ENCODE measurements around the gene TEAD1.

The TEAD1 gene

GRCh38 chr11:12909879-12910278, 235.7 kb downstream of the TEAD1 start:
- no peak for DNase-seq

GRCh38 chr11:12914400-12914912, 240.2 kb downstream of the TEAD1 start:
- DNase-seq = peak; percentile 50

DNA sequence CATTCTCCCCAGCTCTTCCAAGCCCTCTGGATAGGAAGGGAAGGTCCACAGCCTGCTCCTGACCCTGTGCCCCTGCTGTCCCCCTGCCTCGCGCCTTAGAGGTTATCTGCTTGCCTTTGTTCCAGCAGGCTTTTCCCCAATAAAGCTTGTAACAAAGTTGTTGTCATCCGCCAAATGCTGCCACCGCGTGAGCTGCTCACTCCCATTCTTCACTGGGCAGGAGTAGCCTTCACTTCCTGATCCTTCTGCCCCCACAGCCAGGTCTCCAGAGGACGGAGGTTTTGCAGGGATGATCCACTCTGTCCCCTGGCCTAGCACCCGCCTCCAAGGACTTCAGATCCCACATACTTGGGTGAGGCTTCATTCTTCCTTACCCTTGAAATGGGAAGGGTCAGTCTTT, 240.9 kb downstream of the TEAD1 start:
- no peak for DNase-seq

DNA sequence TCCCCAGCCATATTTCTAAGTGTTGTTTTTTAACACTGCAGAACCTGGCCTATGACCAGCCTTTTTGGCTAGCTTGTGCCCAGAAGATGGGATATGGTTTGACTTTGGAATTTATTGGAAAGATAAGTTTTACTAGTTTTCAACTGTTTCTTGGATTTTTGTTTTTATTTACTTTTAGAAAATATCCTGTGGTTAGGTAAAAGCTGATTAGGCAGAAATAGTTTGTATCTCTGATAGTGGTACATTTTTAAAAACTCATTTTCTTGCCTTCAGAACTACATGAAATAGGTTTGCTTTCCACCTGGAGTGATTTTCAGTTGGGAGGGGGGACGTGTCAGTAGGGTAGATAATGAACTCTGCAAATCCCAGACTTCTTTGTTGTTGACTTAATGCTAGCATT, 243.6 kb downstream of the TEAD1 start:
- no peak for DNase-seq

DNA sequence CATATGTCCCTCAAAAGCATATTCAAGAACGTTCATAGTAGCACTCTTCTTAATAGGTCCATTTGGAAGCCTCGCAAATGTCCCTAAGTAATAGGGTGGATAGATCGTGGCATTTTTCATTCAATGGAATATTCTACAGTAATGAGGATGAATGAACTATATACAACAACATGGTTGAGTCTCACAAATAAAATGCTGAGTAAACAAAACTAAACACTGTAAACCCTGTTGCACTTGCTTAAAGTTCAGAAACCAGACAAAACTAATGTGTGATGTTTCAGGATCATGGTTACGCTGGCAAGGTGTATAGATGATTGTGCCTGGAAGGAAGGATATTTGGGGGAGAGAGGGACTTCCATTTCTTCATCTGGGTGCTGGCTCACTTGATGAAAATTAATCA, 244.4 kb downstream of the TEAD1 start:
- DNase-seq = no peak

DNA sequence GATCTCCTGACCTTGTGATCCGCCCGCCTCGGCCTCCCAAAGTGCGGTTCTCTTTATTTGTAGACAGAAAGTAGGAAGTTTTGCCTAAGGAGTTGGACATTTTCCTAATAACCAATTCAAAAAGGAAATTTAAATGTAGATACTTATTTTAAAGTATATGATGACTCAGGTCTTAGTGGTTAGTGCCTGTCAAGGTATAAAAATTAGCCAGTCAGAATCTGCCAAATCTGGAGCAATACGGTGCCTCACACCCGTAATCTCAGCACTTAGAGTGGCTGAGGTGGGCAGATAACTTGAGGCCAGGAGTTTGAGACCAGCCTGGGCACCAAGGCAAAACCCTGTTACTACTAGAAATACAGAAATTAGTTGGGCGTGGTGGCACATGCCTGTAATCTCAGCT, 248.2 kb downstream of the TEAD1 start:
- no peak for DNase-seq

DNA sequence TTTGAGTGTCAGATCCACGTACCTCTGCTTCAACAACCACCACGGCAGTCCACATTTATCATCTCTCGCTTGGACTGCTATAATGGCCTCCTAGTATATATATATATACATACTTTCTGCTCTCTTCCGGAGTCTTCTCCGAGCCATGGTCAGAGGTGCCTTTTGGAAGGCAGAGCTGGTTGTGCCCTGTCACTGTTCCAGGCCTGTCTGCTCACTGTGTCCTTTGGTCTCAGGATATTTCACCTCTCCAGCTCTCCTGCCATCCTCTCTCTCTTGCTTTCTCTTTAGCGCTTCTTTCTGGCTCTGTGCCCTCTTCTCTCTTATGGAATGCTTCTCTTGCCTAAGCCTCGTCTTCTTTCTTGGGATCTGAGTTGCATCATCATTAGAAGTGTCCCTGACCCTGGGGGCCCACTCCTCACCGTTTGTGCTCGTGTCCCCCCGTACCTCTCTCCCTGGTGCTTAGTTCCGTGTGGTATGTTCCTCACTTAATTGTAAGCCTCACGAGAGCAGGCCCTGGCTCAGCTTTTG, 248.8 kb downstream of the TEAD1 start:
- DNase-seq = no peak

GRCh38 chr11:12924650-12925049, 250.4 kb downstream of the TEAD1 start:
- no peak for DNase-seq

- DNase-seq = no peak
Observed at GRCh38 chr11:12925520-12925919, 251.3 kb downstream of the TEAD1 start.

DNA sequence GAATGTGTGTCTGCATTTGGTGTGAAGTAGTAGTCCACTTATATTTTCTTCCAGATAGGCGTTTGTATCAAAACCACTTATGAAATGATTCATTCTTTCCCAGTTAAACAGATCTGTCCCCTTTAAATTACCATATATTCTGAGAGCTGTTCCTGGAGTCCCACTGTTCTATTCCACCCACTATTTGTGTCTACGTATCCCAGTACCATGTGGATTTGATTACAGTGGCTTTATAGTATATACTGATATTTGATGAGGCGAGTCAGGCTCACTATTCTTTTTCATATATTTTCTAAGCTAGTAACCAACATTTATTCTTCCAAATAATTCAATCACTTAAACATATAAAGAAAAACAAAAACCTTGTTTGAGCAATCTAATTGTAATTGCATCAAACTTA, 253.0 kb downstream of the TEAD1 start:
- no peak for DNase-seq

DNA sequence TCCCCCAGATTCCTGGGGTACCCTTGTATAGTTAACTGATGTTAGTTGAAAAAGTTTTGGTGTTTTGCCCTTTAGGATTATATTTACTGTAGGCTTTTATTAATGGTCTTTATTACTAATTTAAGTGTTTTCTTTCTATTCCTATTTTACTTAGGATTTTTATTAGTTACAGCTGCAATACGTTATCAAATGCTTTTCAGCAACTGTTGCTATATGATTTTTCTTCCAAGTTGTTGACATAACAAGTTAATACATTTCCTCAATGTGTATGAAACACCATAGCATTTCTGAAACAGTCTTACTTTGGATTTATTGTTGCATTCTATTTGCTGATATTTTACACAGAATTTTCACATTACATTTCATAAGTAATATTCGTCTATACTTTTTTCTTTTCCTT, 253.7 kb downstream of the TEAD1 start:
- no peak for DNase-seq

DNA sequence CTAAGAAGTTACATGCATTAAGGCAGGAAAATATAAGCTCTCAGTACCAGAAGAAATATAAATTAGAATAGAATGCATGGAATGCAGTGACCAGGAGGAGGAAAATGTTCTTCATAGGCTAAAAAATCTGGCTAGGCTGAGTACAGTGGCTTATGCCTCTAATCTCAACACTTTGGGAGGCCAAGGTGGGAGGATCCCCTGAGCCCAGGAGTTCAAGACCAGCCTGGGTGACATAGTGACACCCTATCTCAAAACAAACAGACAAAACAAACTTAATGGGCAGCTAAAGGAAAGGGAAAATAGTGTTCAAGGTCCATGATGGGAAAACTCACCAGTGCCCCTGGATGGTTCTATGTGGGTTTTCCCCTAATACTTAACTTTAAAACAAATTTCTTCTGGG, 256.6 kb downstream of the TEAD1 start:
- no peak for DNase-seq

DNA sequence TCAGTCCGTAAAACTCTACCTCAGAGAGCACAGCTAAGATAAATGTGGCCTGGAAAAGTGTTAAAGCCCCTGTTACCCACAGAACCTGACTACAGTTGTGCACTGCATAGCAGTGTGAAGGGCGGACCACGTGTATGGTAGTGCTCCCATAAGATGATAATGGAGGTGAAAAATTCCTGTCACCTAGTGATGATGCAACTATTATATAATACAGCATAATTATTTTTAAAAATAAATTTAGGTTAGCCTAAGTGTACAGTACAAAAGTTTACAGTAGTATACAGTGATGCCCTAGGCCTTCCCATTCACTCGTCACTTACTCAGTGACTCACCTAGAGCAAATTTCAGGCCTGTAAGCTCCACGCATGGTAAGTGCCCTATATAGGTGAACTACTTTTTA, 258.3 kb downstream of the TEAD1 start:
- no peak for DNase-seq

DNA sequence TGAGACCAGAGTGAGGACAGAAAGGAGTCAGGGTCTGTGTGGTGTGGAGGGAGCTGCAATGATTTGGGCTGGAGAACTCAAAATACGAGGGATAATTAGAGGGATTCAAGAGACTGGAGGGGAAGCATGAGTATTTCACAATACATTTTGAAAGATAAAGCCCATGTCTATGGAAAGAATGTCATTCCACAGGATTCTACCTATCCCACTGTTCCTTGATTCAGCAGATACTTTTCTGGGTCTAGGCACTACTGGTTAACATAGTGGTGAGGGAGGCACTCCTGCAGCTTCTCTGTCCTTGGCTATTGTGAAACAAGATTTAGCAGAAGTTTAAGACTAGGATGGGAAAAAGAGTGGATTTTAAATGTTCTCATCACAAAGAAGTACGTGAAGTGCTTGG, 262.0 kb downstream of the TEAD1 start:
- DNase-seq = no peak

GRCh38 chr11:12938590-12939247, 264.5 kb downstream of the TEAD1 start:
- no peak for DNase-seq

- DNase-seq = no peak
Observed at GRCh38 chr11:12941671-12942070, 267.4 kb downstream of the TEAD1 start.

- no peak for DNase-seq
Observed at GRCh38 chr11:12942157-12942556, 267.9 kb downstream of the TEAD1 start.

GRCh38 chr11:12943311-12943710, 269.1 kb downstream of the TEAD1 start:
- DNase-seq = no peak

GRCh38 chr11:12944889-12945288, 270.7 kb downstream of the TEAD1 start:
- no peak for DNase-seq

DNA sequence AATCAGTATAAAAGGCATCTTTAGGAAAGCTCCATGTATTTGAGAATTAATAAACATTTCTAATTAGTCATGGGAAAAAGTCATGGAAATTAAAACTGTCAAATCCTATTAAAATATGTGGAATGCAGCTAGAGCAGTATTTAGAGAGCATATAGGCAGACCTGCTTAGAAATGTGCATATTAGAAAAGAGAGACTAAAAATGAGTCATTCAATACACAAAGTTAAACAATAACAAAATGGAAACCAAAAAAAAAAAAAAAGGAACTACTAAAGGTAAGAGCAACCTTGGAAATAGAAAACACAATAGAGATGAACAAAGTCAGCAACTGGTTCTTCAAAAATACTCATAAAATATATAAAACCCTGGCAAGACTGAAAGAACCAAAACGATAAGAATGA, 275.2 kb downstream of the TEAD1 start:
- no peak for DNase-seq

GRCh38 chr11:12950670-12951069, 276.4 kb downstream of the TEAD1 start:
- DNase-seq = no peak

DNA sequence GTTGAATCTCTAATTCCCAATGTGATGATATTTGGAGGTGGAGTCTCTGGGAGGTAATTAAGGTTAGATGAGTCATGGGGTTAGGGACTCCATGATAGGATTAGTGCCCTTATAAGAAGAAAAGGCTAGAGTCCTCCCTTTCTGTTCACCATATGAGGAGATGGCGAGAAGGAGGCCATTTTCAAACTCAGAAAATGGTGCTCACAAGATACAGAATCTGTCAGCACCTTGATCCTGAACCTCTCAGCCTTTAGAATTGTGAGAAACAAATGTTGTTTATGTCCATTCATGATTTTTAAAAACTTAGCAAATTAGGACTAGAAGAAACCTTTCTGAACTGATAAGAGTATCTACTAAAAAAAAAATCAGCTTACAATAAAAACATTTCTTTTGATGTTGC, 277.2 kb downstream of the TEAD1 start:
- DNase-seq = no peak

DNA sequence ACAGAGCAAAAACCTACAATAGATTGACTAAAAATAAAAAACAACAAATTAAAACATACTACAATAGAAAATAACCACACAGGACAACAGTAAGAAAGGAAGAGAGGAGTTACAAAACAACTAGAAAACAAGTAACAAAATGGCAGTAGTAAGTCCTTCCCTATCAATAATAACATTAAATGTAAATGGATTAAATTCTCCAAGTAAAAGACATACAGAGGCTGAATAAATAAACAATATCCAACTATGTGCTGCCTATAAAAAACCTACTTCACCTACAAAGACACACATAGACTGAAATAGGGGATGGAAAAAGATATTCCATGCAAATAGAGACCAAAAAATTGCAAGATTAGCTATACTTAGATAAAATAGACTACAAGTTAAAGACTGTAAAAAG, 277.9 kb downstream of the TEAD1 start:
- DNase-seq = no peak

- DNase-seq = no peak
Observed at GRCh38 chr11:12958986-12959385, 284.8 kb downstream of the TEAD1 start.

- DNase-seq = no peak
Observed at GRCh38 chr11:12961615-12962014, 287.4 kb downstream of the TEAD1 start.
